Esophagus squamous epithelium (tissue), 5 donors: ENCODE measurements around the gene RANBP3. TPM values are rescaled to one million over a fixed set of nuclear protein-coding genes. Genes with fewer than 3 reads are reported as not detected.

Source experiments
- DNase-seq: peaks from one replicate; lab custom pipeline; 2025; lab: John Stamatoyannopoulos, UW
- H3K27ac ChIP-seq, 4 donors: fragments of 200-600 bp; sonication (generic); one replicate each; pipeline ENCODE4 v1.5.1; 2016 to 2019; ENCODE audit warnings: mild to moderate bottlenecking in 1 of 4
- H3K27me3 ChIP-seq, 4 donors: fragments of 200-600 bp; sonication (generic); 1 replicate in 3 of 4; 2 replicates in 1 of 4; pipeline versions ENCODE4 v1.5.1 to v1.6.0; 2017 to 2021; ENCODE audit warnings: antibody characterized with exemption in 1 of 4
- H3K36me3 ChIP-seq, 3 donors: fragments of 200-600 bp; sonication (generic); one replicate each; pipeline ENCODE4 v1.5.1; 2016 to 2019
- H3K4me1 ChIP-seq, 3 donors: fragments of 200-600 bp; sonication (generic); one replicate each; pipeline ENCODE4 v1.5.1; 2017 to 2019
- H3K4me3 ChIP-seq, 4 donors: fragments of 200-600 bp; sonication (generic); 1 replicate in 3 of 4; 2 replicates in 1 of 4; pipeline ENCODE4 v1.5.1; 2016 to 2019; ENCODE audit warnings: mild to moderate bottlenecking in 2 of 4, moderate library complexity in 1 of 4
- H3K9me3 ChIP-seq, 3 donors: fragments of 200-600 bp; sonication (generic); one replicate each; pipeline ENCODE4 v1.5.1; 2016 to 2019
- CTCF ChIP-seq, 6 experiments: fragments of 450-650 bp in 4 of 6; fragments of 200-600 bp in 2 of 6; sonication (generic) in 2 of 6; IDR thresholded peaks; one replicate each; pipeline ENCODE4 v1.5.1; 2016 to 2019; ENCODE audit warnings: antibody characterized with exemption in 6 of 6, mild to moderate bottlenecking in 4 of 6, moderate library complexity in 4 of 6
- POLR2A ChIP-seq, 4 donors: fragments of 450-650 bp; IDR thresholded peaks; one replicate each; pipeline ENCODE4 v1.6.1; 2017; ENCODE audit warnings: antibody characterized with exemption in 4 of 4, mild to moderate bottlenecking in 4 of 4, moderate library complexity in 3 of 4
- WGBS, 2 donors: methylation state at CpG; one replicate each; pipeline ENCODE4 v1.1.5; 2018; 5-methylcytosine and 5-hydroxymethylcytosine counted together
- intact Hi-C: fragments of 100-400 bp; cut with DNase I; formaldehyde crosslinking; loops from one replicate; pipeline ENCODE4 v1.15.0; 2022
- total RNA-seq, 4 donors: library from RNA; depleted of rRNA; stranded (reverse); fragments of >200 nt; gene quantifications; one replicate each; pipeline ENCODE4 v1.1.0, GENCODE V29; 2016
- donor health status: DM: yes; HTN: yes; CAD: no.

RANBP3 gene
- total RNA-seq, 4 donors from 2014 or later, result 38.0 to 77.8 (median 39.6) TPM

GRCh38 chr19:5905114-5905778, 72.7 kb downstream of the RANBP3 start:
- WGBS, 2 donors, result 41 to 60% methylated on average over 23 to 29 of the region's 31 CpGs
- peak overlapping the region; percentile 64 to 100 (median 84) for H3K4me3 ChIP-seq
- no peak for DNase-seq
- TF ChIP-seq POLR2A (IDR thresholded peaks at IDR 0.05) (no peak), CTCF (IDR thresholded peaks at IDR 0.05) (no peak)
- peak overlapping the region; percentile 79 to 97 (median 95) for H3K27ac ChIP-seq
- no peaks in the 10 kb centered on the region for H3K9me3 ChIP-seq
- H3K27me3 ChIP-seq, result no peaks in the 10 kb centered on the region
- peaks cover 0 to 37% (median 0%) of the 10 kb centered on the region in 3 donors for H3K36me3 ChIP-seq
- intact Hi-C loops, result no loop called here
- H3K4me1 ChIP-seq, result peaks cover 12 to 79% (median 30%) of the 10 kb centered on the region in 3 donors

GRCh38 chr19:5904352-5905113, 73.4 kb downstream of the RANBP3 start, which contains the start of gene VMAC:
Gene VMAC (plus strand): TSS chr19:5904872. CDS start chr19:5904891, 19 bp downstream.
- intact Hi-C loops, result no loop called here

GRCh38 chr19:5903624-5904351, 74.2 kb downstream of the RANBP3 start, which contains the start of gene NDUFA11:
Gene NDUFA11 (minus strand): TSS chr19:5903790. CDS start chr19:5903708, 82 bp downstream.
- peak within 1 kb of the TSS; percentile 94 to 97 (median 96) for H3K27ac ChIP-seq
- peak within 1 kb of the TSS; percentile 79 to 100 (median 90) for H3K4me3 ChIP-seq
- DNase-seq, result peak; percentile 100
- no peaks in the 10 kb centered on the region for H3K9me3 ChIP-seq
- H3K36me3 ChIP-seq, result peaks cover 0 to 30% (median 0%) of the 10 kb centered on the region in 3 donors
- H3K4me1 ChIP-seq, result peaks cover 12 to 73% (median 24%) of the 10 kb centered on the region in 3 donors
- WGBS, 2 donors, result 0% methylated on average over 9 to 39 of the region's 57 CpGs
- H3K27me3 ChIP-seq, result no peaks in the 10 kb centered on the region
- TF ChIP-seq CTCF (IDR thresholded peaks at IDR 0.05), result peak in 3 of 6 experiments; percentile 3 to 39 (median 10)
- peak in 3 of 4 donors; percentile 39 to 78 (median 49) for TF ChIP-seq POLR2A (IDR thresholded peaks at IDR 0.05)
- intact Hi-C loops, result no loop called here

More at GRCh38 chr19:5904352-5905113, 73.4 kb downstream of the RANBP3 start, which contains the start of gene VMAC:
- H3K27ac ChIP-seq, result peak within 1 kb of the TSS; percentile 94 to 97 (median 96)
- peaks cover 0 to 37% (median 0%) of the 10 kb centered on the region in 3 donors for H3K36me3 ChIP-seq
- peak within 1 kb of the TSS; percentile 79 to 100 (median 90) for H3K4me3 ChIP-seq
- H3K27me3 ChIP-seq, result no peaks in the 10 kb centered on the region
- peaks cover 12 to 79% (median 24%) of the 10 kb centered on the region in 3 donors for H3K4me1 ChIP-seq
- TF ChIP-seq POLR2A (IDR thresholded peaks at IDR 0.05), result peak in 2 of 4 donors; percentile 56 to 67
- peak in 3 of 6 experiments; percentile 5 to 10 (median 9) for TF ChIP-seq CTCF (IDR thresholded peaks at IDR 0.05)
- WGBS, 2 donors, result 0% methylated on average over 1 to 8 of the region's 61 CpGs
- H3K9me3 ChIP-seq, result no peaks in the 10 kb centered on the region
- DNase-seq, result peak; percentile 100

GRCh38 chr19:5903056-5903623, 74.8 kb downstream of the RANBP3 start:
- H3K4me3 ChIP-seq, result peak overlapping the region; percentile 79 to 100 (median 90)
- TF ChIP-seq POLR2A (IDR thresholded peaks at IDR 0.05) (no peak), CTCF (IDR thresholded peaks at IDR 0.05) (no peak)
- 0 to 1% methylated on average over 9 to 24 of the region's 27 CpGs for WGBS, 2 donors
- no peak for DNase-seq
- H3K4me1 ChIP-seq, result peaks cover 14 to 71% (median 24%) of the 10 kb centered on the region in 3 donors
- H3K27ac ChIP-seq, result peak overlapping the region; percentile 94 to 97 (median 96)
- intact Hi-C loops, result no loop called here
- no peaks in the 10 kb centered on the region for H3K9me3 ChIP-seq
- H3K36me3 ChIP-seq, result peaks cover 0 to 28% (median 0%) of the 10 kb centered on the region in 3 donors
- no peaks in the 10 kb centered on the region for H3K27me3 ChIP-seq
